Measurements from ENCODE around the gene CRB1. TPM values are rescaled to one million over a fixed set of nuclear protein-coding genes. Genes with fewer than 3 reads are reported as not detected.

The CRB1 gene
- total RNA-seq, 1 experiment from 2014 or later = not detected

GRCh38 chr1:197302775-197303174 lies 34.7 kb downstream of the CRB1 start:
- H3K79me1 ChIP-seq (ENCODE audit: insufficient read depth, low read depth, low read length, poor library complexity, severe bottlenecking) = no peaks in the 10 kb centered on the region
- no peak overlapping the region for H4K91ac ChIP-seq (ENCODE audit: insufficient read length, low read depth, low read length)
- Mint-ChIP-seq H3K4me3 (no peak overlapping the region), H3K4me1 (peaks cover 0 to 11% of the 10 kb centered on the region in 2 experiments; a peak in 3 of 4 replicates), H3K9me3 (no peaks in the 10 kb centered on the region), H3K27me3 (ENCODE audit: low read depth) (no peaks in the 10 kb centered on the region; the same call in 1 of the 2 replicates), H3K27ac (no peak overlapping the region), H3K36me3 (ENCODE audit: insufficient read depth in 1 of 3, low read depth in 3 of 3) (no peaks in the 10 kb centered on the region)
- no peak overlapping the region for H2BK20ac ChIP-seq (ENCODE audit: low read depth, low read length, poor library complexity, severe bottlenecking)
- H3K18ac ChIP-seq (ENCODE audit: insufficient read length, low read depth, low read length) = no peak overlapping the region
- H3T11ph ChIP-seq (ENCODE audit: low read length) = no peak overlapping the region
- no peaks in the 10 kb centered on the region for H3K4me1 ChIP-seq (ENCODE audit: insufficient read depth, low read length)
- no peak overlapping the region for H2AFZ ChIP-seq (ENCODE audit: low read length)
- no peaks in the 10 kb centered on the region for H3K9me3 ChIP-seq (ENCODE audit: control insufficient read depth, low read depth, low read length)
- H2BK15ac ChIP-seq (ENCODE audit: low read depth, low read length) = no peak overlapping the region
- no peak overlapping the region for H2BK12ac ChIP-seq (ENCODE audit: insufficient read length, low read depth, low read length)
- H3K27ac ChIP-seq (ENCODE audit: insufficient read length, low read depth, low read length) = no peak overlapping the region
- H3K23me2 ChIP-seq (ENCODE audit: insufficient read length, low read depth, low read length, poor library complexity, severe bottlenecking) = no peaks in the 10 kb centered on the region
- H3K56ac ChIP-seq (ENCODE audit: insufficient read length, low read depth, low read length) = no peak overlapping the region
- H2AK5ac ChIP-seq (ENCODE audit: insufficient read length, low read length) = no peak overlapping the region
- H3K4me2 ChIP-seq (ENCODE audit: insufficient read depth, insufficient read length, low read length) = no peak overlapping the region
- no peak overlapping the region for H3K23ac ChIP-seq (ENCODE audit: insufficient read length, low read depth, low read length)
- H2BK120ac ChIP-seq (ENCODE audit: low read depth, low read length, poor library complexity, severe bottlenecking) = no peak overlapping the region
- H3K4ac ChIP-seq (ENCODE audit: low read depth, low read length) = no peak overlapping the region
- no peak overlapping the region for H4K8ac ChIP-seq (replicated peaks; ENCODE audit: insufficient read length, low read depth, low read length)
- H4K5ac ChIP-seq (ENCODE audit: insufficient read length, low read depth, low read length) = no peak overlapping the region
- no peak overlapping the region for H2BK5ac ChIP-seq (ENCODE audit: insufficient read length, low read length)
- no peak overlapping the region for H3K9ac ChIP-seq (ENCODE audit: extremely low read depth, insufficient read length, low read length)
- TF ChIP-seq CTCF (conservative IDR thresholded peaks at IDR 0.05) = no peak
- DNase-seq = no peak
- no peaks in the 10 kb centered on the region for H4K20me1 ChIP-seq (ENCODE audit: control insufficient read depth, insufficient read depth, insufficient read length)
- no peaks in the 10 kb centered on the region for H3K27me3 ChIP-seq (ENCODE audit: insufficient read depth, low read length)
- no peak overlapping the region for H3K14ac ChIP-seq (ENCODE audit: insufficient read depth, low read length)
- no peaks in the 10 kb centered on the region for H3K79me2 ChIP-seq (ENCODE audit: insufficient read depth, low read length)
